ENCODE measurements around the gene UBQLN2.

UBQLN2 gene

GRCh38 chrX:56530011-56530410, 33.4 kb upstream of the UBQLN2 start:
- Histone ChIP-seq H3K4me2 (ENCODE audit: low read length) (no peak overlapping the region), H3K36me3 (ENCODE audit: insufficient read depth, low read length) (no peaks in the 10 kb centered on the region), H3K27ac (ENCODE audit: low read depth, low read length, poor library complexity, severe bottlenecking) (no peak overlapping the region), H3K9me2 (ENCODE audit: low read depth, low read length) (no peaks in the 10 kb centered on the region), H3K9ac (ENCODE audit: low read length) (no peak overlapping the region), H2AFZ (ENCODE audit: low read length) (no peak overlapping the region), H3K4me1 (ENCODE audit: insufficient read depth, low read length, severe bottlenecking) (no peaks in the 10 kb centered on the region), H3K27me3 (ENCODE audit: insufficient read depth, low read length) (no peaks in the 10 kb centered on the region), H3K9me3 (ENCODE audit: low read length) (no peaks in the 10 kb centered on the region), H3F3A (ENCODE audit: insufficient read depth, low read length) (no peaks in the 10 kb centered on the region), H3K4me3 (ENCODE audit: low read depth, low read length, poor library complexity, severe bottlenecking) (no peak overlapping the region), H4K20me1 (ENCODE audit: insufficient read depth, low read length) (no peaks in the 10 kb centered on the region), H3K79me2 (ENCODE audit: insufficient read depth, low read length) (no peaks in the 10 kb centered on the region)
- TF ChIP-seq CTCF (IDR thresholded peaks at IDR 0.05; ENCODE audit: low read length), result no peak
- no peak for TF ChIP-seq EZH2 (IDR thresholded peaks at IDR 0.05; ENCODE audit: borderline replicate concordance, low read length)

DNA sequence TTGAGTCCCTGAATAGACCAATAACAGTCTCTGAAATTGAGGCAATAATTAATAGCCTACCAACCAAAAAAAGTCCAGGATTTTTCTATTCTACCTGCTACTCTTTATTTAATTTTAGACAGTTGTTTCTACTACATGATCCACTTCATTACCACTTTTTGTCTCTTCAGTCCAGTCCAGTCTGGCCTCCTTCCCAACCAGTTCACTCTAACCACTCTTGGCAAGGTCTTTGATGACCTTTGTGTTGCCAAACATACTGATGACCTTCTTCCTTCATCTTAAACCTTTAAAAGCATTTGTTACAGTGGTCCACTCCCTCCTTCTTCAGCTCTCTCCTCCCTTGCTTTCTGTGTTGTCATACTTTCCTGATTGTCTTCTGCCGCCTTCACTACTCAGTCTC, 12.8 kb upstream of the UBQLN2 start:
- Histone ChIP-seq H3K4me1 (ENCODE audit: insufficient read depth, low read length, severe bottlenecking) (no peaks in the 10 kb centered on the region), H3K4me2 (ENCODE audit: low read length) (no peak overlapping the region), H2AFZ (ENCODE audit: low read length) (no peak overlapping the region), H3K79me2 (ENCODE audit: insufficient read depth, low read length) (no peaks in the 10 kb centered on the region), H4K20me1 (ENCODE audit: insufficient read depth, low read length) (no peaks in the 10 kb centered on the region), H3K27me3 (ENCODE audit: insufficient read depth, low read length) (no peaks in the 10 kb centered on the region), H3K4me3 (ENCODE audit: low read depth, low read length, poor library complexity, severe bottlenecking) (no peak overlapping the region), H3K27ac (ENCODE audit: low read depth, low read length, poor library complexity, severe bottlenecking) (no peak overlapping the region), H3K9ac (ENCODE audit: low read length) (no peak overlapping the region), H3F3A (ENCODE audit: insufficient read depth, low read length) (no peaks in the 10 kb centered on the region), H3K9me3 (ENCODE audit: low read length) (no peaks in the 10 kb centered on the region), H3K9me2 (ENCODE audit: low read depth, low read length) (no peaks in the 10 kb centered on the region), H3K36me3 (ENCODE audit: insufficient read depth, low read length) (no peaks in the 10 kb centered on the region)
- no peak for TF ChIP-seq EZH2 (IDR thresholded peaks at IDR 0.05; ENCODE audit: borderline replicate concordance, low read length)

- Histone ChIP-seq H3K9me2 (ENCODE audit: low read depth, low read length) (no peaks in the 10 kb centered on the region), H3F3A (ENCODE audit: insufficient read depth, low read length) (no peaks in the 10 kb centered on the region), H2AFZ (ENCODE audit: low read length) (no peak overlapping the region), H3K4me3 (ENCODE audit: low read depth, low read length, poor library complexity, severe bottlenecking) (no peak overlapping the region), H3K9me3 (ENCODE audit: low read length) (no peaks in the 10 kb centered on the region), H3K4me2 (ENCODE audit: low read length) (no peak overlapping the region), H3K27ac (ENCODE audit: low read depth, low read length, poor library complexity, severe bottlenecking) (no peak overlapping the region), H4K20me1 (ENCODE audit: insufficient read depth, low read length) (no peaks in the 10 kb centered on the region), H3K4me1 (ENCODE audit: insufficient read depth, low read length, severe bottlenecking) (no peaks in the 10 kb centered on the region), H3K36me3 (ENCODE audit: insufficient read depth, low read length) (no peaks in the 10 kb centered on the region), H3K9ac (ENCODE audit: low read length) (no peak overlapping the region), H3K27me3 (ENCODE audit: insufficient read depth, low read length) (no peaks in the 10 kb centered on the region), H3K79me2 (ENCODE audit: insufficient read depth, low read length) (no peaks in the 10 kb centered on the region)
- TF ChIP-seq EZH2 (IDR thresholded peaks at IDR 0.05; ENCODE audit: borderline replicate concordance, low read length) (no peak), CTCF (IDR thresholded peaks at IDR 0.05; ENCODE audit: low read length) (no peak)
These were observed 8.6 kb upstream of the UBQLN2 start for GRCh38 chrX:56554870-56555269.

DNA sequence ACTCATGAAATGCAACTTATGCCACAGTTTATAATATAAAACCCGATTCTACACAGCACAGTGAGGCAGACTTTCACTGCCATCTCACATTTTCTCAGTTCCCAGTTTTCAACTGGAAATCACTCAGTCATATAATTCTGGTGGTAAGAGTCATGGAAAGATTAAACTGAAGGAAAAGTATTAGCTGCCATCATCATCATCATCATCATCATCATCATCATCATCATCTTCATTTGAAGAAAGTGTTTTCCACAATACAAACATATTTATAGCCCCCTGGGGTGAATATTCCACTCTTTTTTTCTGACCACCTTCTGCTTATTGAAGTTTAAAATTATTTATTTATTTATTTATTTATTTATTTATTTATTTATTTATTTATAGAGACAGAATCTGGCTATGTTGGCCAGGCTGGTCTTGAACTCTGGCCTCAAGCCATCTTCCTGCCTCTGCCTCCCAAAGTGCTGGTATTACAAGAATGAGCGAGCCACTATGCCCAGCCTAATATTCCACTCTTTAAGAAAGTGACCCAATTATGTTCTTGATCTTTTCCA, 6.0 kb upstream of the UBQLN2 start:
- Histone ChIP-seq H2AFZ (ENCODE audit: low read length) (no peak overlapping the region), H3K9ac (ENCODE audit: low read length) (no peak overlapping the region), H3K9me3 (ENCODE audit: low read length) (no peaks in the 10 kb centered on the region), H3K4me2 (ENCODE audit: low read length) (no peak overlapping the region), H3K27ac (ENCODE audit: low read depth, low read length, poor library complexity, severe bottlenecking) (no peak overlapping the region), H3K36me3 (ENCODE audit: insufficient read depth, low read length) (no peaks in the 10 kb centered on the region), H3K4me1 (ENCODE audit: insufficient read depth, low read length, severe bottlenecking) (no peaks in the 10 kb centered on the region), H3K79me2 (ENCODE audit: insufficient read depth, low read length) (no peaks in the 10 kb centered on the region), H3K4me3 (ENCODE audit: low read depth, low read length, poor library complexity, severe bottlenecking) (no peak overlapping the region), H3F3A (ENCODE audit: insufficient read depth, low read length) (no peaks in the 10 kb centered on the region), H4K20me1 (ENCODE audit: insufficient read depth, low read length) (no peaks in the 10 kb centered on the region), H3K9me2 (ENCODE audit: low read depth, low read length) (no peaks in the 10 kb centered on the region), H3K27me3 (ENCODE audit: insufficient read depth, low read length) (no peaks in the 10 kb centered on the region)
- no peak for TF ChIP-seq CTCF (IDR thresholded peaks at IDR 0.05; ENCODE audit: low read length)
- no peak for TF ChIP-seq EZH2 (IDR thresholded peaks at IDR 0.05; ENCODE audit: borderline replicate concordance, low read length)

Measured in OCI-LY1 (cell line).